GM12878 (cell line): ENCODE measurements around the gene SYCE1. TPM values are rescaled to one million over a fixed set of nuclear protein-coding genes. Genes with fewer than 3 reads are reported as not detected.

Experiments used
- ATAC-seq: fragments of 200-7000 bp; cut with Tn5 transposase; 3 replicates; pipeline ENCODE4 v1.9.1; 2020; ENCODE audit warnings: mild to moderate bottlenecking, moderate library complexity
- BruUV-seq: library from RNA; stranded (reverse); fragments of 400-500 nt; replicated peaks from 2 replicates; lab custom pipeline; 2021; lab: Mats Ljungman, UMichigan
- CTCF ChIA-PET: fragments of 300-600 bp; sonication (Branson Sonifier 250); formaldehyde crosslinking; extraction: SDS; loops from one replicate; lab custom pipeline; 2021; ENCODE audit warnings: inconsistent platforms; lab: Yijun Ruan, JAX
- POLR2A ChIA-PET: fragments of 350-600 bp; formaldehyde crosslinking; extraction: SDS; loops from one replicate; lab custom pipeline; 2021; ENCODE audit warnings: inconsistent platforms; lab: Charles Lee
- RAD21 ChIA-PET: fragments of 300-600 bp; sonication (Branson Sonifier 250); formaldehyde crosslinking; loops from one replicate; lab custom pipeline; 2023; ENCODE audit warnings: antibody characterized with exemption; ENCODE audit not compliant: unreplicated experiment; lab: Charles Lee
- SMC1A ChIA-PET: fragments of 300-600 bp; sonication (Branson Sonifier 250); formaldehyde crosslinking; loops from one replicate; lab custom pipeline; 2023; ENCODE audit not compliant: unreplicated experiment, uncharacterized antibody; lab: Charles Lee
- DNase-seq: peaks from one replicate; pipeline ENCODE4 v3.0.0-alpha.2; 2011; ENCODE audit warnings: low read depth, low spot score
- FAIRE-seq: peaks from 3 replicates; lab custom pipeline; 2011; peaks lifted over from hg19 to GRCh38; lab: Jason Lieb, UNC
- H2AFZ ChIP-seq: 2 replicates; pipeline ENCODE4 v1.6.0; 2011; ENCODE audit warnings: low read depth, low read length, control low read depth; ENCODE audit not compliant: control insufficient read depth
- H3K27ac ChIP-seq: 2 replicates; pipeline ENCODE4 v1.5.1; 2011; ENCODE audit warnings: control low read depth; ENCODE audit not compliant: control insufficient read depth, insufficient read depth
- H3K27me3 ChIP-seq, 2 experiments: replicated peaks in 1 of 2; 2 replicates each; pipeline versions ENCODE4 v1.6.0 to v1.6.1; 2011; ENCODE audit warnings: low read length in 1 of 2; ENCODE audit not compliant: control insufficient read depth in 2 of 2, insufficient read depth in 2 of 2
- H3K36me3 ChIP-seq, 2 experiments: 2 replicates each; pipeline ENCODE4 v1.5.1; 2011; ENCODE audit warnings: low read length in 1 of 2; ENCODE audit not compliant: control insufficient read depth in 2 of 2, insufficient read depth in 2 of 2
- H3K4me1 ChIP-seq: 2 replicates; pipeline ENCODE4 v1.6.1; 2011; ENCODE audit warnings: mild to moderate bottlenecking, low read length, moderate library complexity, mixed read lengths; ENCODE audit not compliant: control insufficient read depth, insufficient read depth
- H3K4me2 ChIP-seq: 2 replicates; pipeline ENCODE4 v1.6.0; 2011; ENCODE audit warnings: control low read depth; ENCODE audit not compliant: control insufficient read depth, insufficient read depth
- H3K4me3 ChIP-seq: fragments of 200-600 bp; sonication (generic); 2 replicates; pipeline ENCODE4 v1.5.1; 2016
- H3K79me2 ChIP-seq: 2 replicates; pipeline ENCODE4 v1.6.0; 2011; ENCODE audit warnings: low read length; ENCODE audit not compliant: control insufficient read depth, insufficient read depth
- H3K9ac ChIP-seq: 2 replicates; pipeline ENCODE4 v1.8.0; 2011; ENCODE audit warnings: low read length, control low read depth, mixed read lengths; ENCODE audit not compliant: control insufficient read depth, insufficient read depth
- H3K9me3 ChIP-seq: replicated peaks from 3 replicates; pipeline ENCODE4 v1.5.1; 2011; ENCODE audit warnings: mild to moderate bottlenecking, low read length; ENCODE audit not compliant: control insufficient read depth, insufficient read depth
- H4K20me1 ChIP-seq: 2 replicates; pipeline ENCODE4 v1.6.0; 2011; ENCODE audit not compliant: control insufficient read depth, insufficient read depth
- BACH1 ChIP-seq: fragments of 450-650 bp; IDR thresholded peaks from 2 replicates; pipeline ENCODE4 v1.6.1; 2017; ENCODE audit warnings: mild to moderate bottlenecking, borderline replicate concordance
- BHLHE40 ChIP-seq, 2 experiments: fragments of 450-650 bp in 1 of 2; IDR thresholded peaks; 2 replicates each; pipeline ENCODE4 v1.6.1; 2011 to 2017; ENCODE audit warnings: low read depth in 2 of 2, borderline replicate concordance in 1 of 2, improper control_type of control experiment in 1 of 2, low read length in 1 of 2, mild to moderate bottlenecking in 1 of 2
- DPF2 ChIP-seq: fragments of 450-650 bp; IDR thresholded peaks from 2 replicates; pipeline ENCODE4 v1.6.1; 2017; ENCODE audit warnings: mild to moderate bottlenecking
- EP300 ChIP-seq, 2 experiments: fragments of 150-350 bp in 1 of 2; IDR thresholded peaks; 2 replicates each; pipeline ENCODE4 v1.6.1; 2011 to 2012; ENCODE audit warnings: low read depth in 2 of 2, low read length in 2 of 2, borderline replicate concordance in 1 of 2, improper control_type of control experiment in 1 of 2, inconsistent platforms in 1 of 2; ENCODE audit not compliant: control insufficient read depth in 1 of 2
- HDGF ChIP-seq: fragments of 450-650 bp; IDR thresholded peaks from 2 replicates; pipeline ENCODE4 v1.6.1; 2016; ENCODE audit warnings: antibody characterized with exemption
- LARP7 ChIP-seq: fragments of 450-650 bp; IDR thresholded peaks from 2 replicates; pipeline ENCODE4 v1.6.1; 2017; ENCODE audit warnings: mild to moderate bottlenecking
- MAX ChIP-seq: IDR thresholded peaks from 2 replicates; pipeline ENCODE4 v1.6.1; 2012; ENCODE audit warnings: low read depth, low read length, improper control_type of control experiment
- RAD51 ChIP-seq: fragments of 450-650 bp; IDR thresholded peaks from 2 replicates; pipeline ENCODE4 v1.6.1; 2016; ENCODE audit warnings: moderate library complexity, mild to moderate bottlenecking, inconsistent platforms
- SKIL ChIP-seq: fragments of 450-650 bp; IDR thresholded peaks from 2 replicates; pipeline ENCODE4 v1.6.1; 2017; ENCODE audit warnings: mild to moderate bottlenecking, low read depth, inconsistent platforms; ENCODE audit not compliant: poor library complexity, severe bottlenecking
- STAT3 ChIP-seq: IDR thresholded peaks from 2 replicates; pipeline ENCODE4 v1.6.1; 2011; ENCODE audit warnings: low read depth, low read length, improper control_type of control experiment
- TCF7 ChIP-seq: IDR thresholded peaks from 2 replicates; pipeline ENCODE4 v1.6.1; 2014; ENCODE audit warnings: antibody characterized with exemption, borderline replicate concordance
- ZBED1 ChIP-seq: IDR thresholded peaks from 2 replicates; pipeline ENCODE4 v1.6.1; 2016; ENCODE audit warnings: borderline replicate concordance
- ZBTB33 ChIP-seq: fragments of 450-650 bp; IDR thresholded peaks from 2 replicates; pipeline ENCODE4 v1.6.1; 2017; ENCODE audit warnings: mild to moderate bottlenecking
- ZZZ3 ChIP-seq: IDR thresholded peaks from 2 replicates; pipeline ENCODE4 v1.6.1; 2011; ENCODE audit warnings: low read depth; ENCODE audit not compliant: control insufficient read depth, insufficient read length
- WGBS: methylation state at CpG from one replicate; pipeline ENCODE4 v1.1.6; 2016; ENCODE audit warnings: low lambda C conversion rate; ENCODE audit not compliant: insufficient replicate concordance, insufficient coverage; ENCODE audit errors: missing lambda C conversion rate; 5-methylcytosine and 5-hydroxymethylcytosine counted together
- in situ Hi-C: fragments of 300-500 bp; cut with MboI; formaldehyde crosslinking; loops from 9 replicates; pipeline ENCODE4 v1.14.3; 2018; ENCODE audit warnings: mixed read lengths
- intact Hi-C: fragments of 100-400 bp; cut with micrococcal nuclease; formaldehyde crosslinking; loops from one replicate; pipeline ENCODE4 v1.14.2; 2022; ENCODE audit not compliant: unreplicated experiment
- polyA plus RNA-seq, 11 experiments: library from polyadenylated mRNA; depleted of rRNA in 4 of 11; unstranded in 6 of 11; stranded (reverse) in 5 of 11; fragments of >200 nt; fragmentation: Nextera tagmentation in 4 of 11; fragmentation: Illumina TruSeq in 1 of 11; extraction: Ambion mirVana in 4 of 11; extraction: Trizol in 1 of 11; gene quantifications; 1 replicate in 1 of 11; 2 replicates in 10 of 11; pipeline versions ENCODE4 v1.2.1 to v1.2.3, GENCODE V29; 2011 to 2016; ENCODE audit warnings: inconsistent platforms in 2 of 11, missing spikeins in 2 of 11, low read depth in 1 of 11
- total RNA-seq, 4 experiments: library from RNA; depleted of rRNA in 3 of 4; stranded (reverse); fragments of >200 nt in 3 of 4; fragmentation: Illumina TruSeq in 1 of 4; extraction: Trizol in 1 of 4; gene quantifications; 2 replicates each; pipeline versions ENCODE4 v1.2.1 to v1.2.3, GENCODE V29; 2013 to 2021
- TF ChIP-seq, protein P1 (sequence below): IDR thresholded peaks from 2 replicates; pipeline ENCODE4 v1.6.1; 2012; ENCODE audit warnings: low read depth, low read length, improper control_type of control experiment

The SYCE1 gene
- total and polyA plus RNA-seq, 10 of the 15 experiments (the other 5 are each of a cell fraction or from before 2014, with no cell fraction given): not detected

DNA sequence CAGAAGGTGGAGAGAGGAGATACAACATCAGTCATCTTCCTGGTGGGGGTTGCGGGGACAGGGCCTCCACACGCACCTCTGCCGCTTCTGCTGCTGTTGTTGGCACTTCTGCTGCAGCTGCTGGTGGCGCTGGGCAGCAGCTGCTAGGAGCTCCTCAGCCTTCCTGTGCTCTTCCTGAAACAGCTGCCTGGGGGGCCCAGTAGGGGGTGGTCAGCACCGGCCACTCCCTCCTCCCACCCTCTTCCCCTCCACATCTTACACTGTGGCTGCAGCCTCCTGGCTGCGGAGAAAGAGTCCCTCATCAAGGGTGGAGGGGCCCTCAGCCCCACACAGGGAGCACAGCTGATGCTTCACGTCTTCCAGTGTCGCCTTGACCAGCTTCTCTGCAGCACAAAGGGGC lies 9.9 kb downstream of the SYCE1 start:
- no peak for FAIRE-seq
- H3K79me2 ChIP-seq: no peaks in the 10 kb centered on the region
- H3K4me3 ChIP-seq: no peak overlapping the region
- WGBS: 21% methylated on average over 8 of the region's 8 CpGs
- no peak for ATAC-seq
- intact Hi-C loops (no loop called here), in situ Hi-C loops (no loop called here)
- H3K4me1 ChIP-seq: no peaks in the 10 kb centered on the region
- CTCF ChIA-PET: no interaction called here
- no peak overlapping the region for H3K27ac ChIP-seq
- no peaks in the 10 kb centered on the region for H3K9me3 ChIP-seq
- TF ChIP-seq LARP7 (no peak), MAX (no peak), TCF7 (no peak), RAD51 (no peak), SKIL (no peak), BHLHE40 (IDR thresholded peaks at IDR 0.05; ENCODE audit: borderline replicate concordance in 1 of 2, low read depth in 2 of 2, low read length in 1 of 2) (no peak), EP300 (IDR thresholded peaks at IDR 0.05; ENCODE audit: borderline replicate concordance in 1 of 2, control insufficient read depth in 1 of 2, low read depth in 2 of 2, low read length in 2 of 2) (no peak), BACH1 (no peak), DPF2 (no peak), ZBED1 (no peak), HDGF (no peak), ZZZ3 (no peak), ZBTB33 (no peak), STAT3 (no peak)
- TF ChIP-seq, protein P1, sequence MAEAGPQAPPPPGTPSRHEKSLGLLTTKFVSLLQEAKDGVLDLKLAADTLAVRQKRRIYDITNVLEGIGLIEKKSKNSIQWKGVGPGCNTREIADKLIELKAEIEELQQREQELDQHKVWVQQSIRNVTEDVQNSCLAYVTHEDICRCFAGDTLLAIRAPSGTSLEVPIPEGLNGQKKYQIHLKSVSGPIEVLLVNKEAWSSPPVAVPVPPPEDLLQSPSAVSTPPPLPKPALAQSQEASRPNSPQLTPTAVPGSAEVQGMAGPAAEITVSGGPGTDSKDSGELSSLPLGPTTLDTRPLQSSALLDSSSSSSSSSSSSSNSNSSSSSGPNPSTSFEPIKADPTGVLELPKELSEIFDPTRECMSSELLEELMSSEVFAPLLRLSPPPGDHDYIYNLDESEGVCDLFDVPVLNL: no peak
- TF ChIP-seq, all 136 proteins: peak for 0
- Histone ChIP-seq H3K9ac (no peak overlapping the region), H3K4me2 (no peak overlapping the region), H3K27me3 (no peaks in the 10 kb centered on the region; a peak in 1 of 4 replicates), H4K20me1 (no peaks in the 10 kb centered on the region), H3K36me3 (no peaks in the 10 kb centered on the region), H2AFZ (no peak overlapping the region)
- DNase-seq: no peak
- ChIA-PET SMC1A (no interaction called here), POLR2A (no interaction called here), RAD21 (no interaction called here)
- no TSS peak for BruUV-seq
